ENCODE measurements around the gene LRP8.

DNA sequence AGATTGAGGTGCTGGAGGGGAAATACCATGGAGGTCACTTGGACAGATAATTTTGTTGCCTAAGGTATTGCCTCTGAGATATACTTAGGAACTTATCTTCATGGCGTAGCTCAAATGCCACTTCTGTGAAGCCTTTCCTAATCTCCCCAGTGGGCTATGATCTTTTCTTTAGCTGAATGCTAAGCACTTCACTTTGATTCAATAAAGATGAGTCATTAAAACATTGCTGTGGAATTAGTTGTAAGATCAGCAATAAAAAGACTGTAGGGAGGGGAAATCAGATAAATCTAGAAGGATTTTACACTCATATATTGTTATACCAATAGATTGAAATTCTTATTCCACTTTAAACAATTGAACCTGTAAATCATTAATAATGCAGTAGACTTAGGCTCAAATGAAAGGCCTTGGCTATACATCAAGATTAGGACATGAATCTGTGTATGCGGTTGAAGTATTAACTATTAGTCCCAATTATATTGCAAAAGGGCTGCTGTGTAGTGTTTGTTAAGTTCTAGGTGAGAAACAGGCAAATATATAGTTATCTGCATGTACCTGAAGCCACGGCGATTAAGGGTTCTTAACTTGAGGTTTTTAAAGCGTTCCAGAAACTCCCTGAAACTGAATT is 70.3 kb downstream of the LRP8 start:
- TF ChIP-seq CTCF (IDR thresholded peaks at IDR 0.05; ENCODE audit: low read depth, low read length, missing input control), result no peak
- no peak for TF ChIP-seq TAF1 (conservative IDR thresholded peaks at IDR 0.05)
- no peak for TF ChIP-seq SP1 (IDR thresholded peaks at IDR 0.05)
- TF ChIP-seq FOXA1 (IDR thresholded peaks at IDR 0.05), result no peak
- TF ChIP-seq, protein P1, sequence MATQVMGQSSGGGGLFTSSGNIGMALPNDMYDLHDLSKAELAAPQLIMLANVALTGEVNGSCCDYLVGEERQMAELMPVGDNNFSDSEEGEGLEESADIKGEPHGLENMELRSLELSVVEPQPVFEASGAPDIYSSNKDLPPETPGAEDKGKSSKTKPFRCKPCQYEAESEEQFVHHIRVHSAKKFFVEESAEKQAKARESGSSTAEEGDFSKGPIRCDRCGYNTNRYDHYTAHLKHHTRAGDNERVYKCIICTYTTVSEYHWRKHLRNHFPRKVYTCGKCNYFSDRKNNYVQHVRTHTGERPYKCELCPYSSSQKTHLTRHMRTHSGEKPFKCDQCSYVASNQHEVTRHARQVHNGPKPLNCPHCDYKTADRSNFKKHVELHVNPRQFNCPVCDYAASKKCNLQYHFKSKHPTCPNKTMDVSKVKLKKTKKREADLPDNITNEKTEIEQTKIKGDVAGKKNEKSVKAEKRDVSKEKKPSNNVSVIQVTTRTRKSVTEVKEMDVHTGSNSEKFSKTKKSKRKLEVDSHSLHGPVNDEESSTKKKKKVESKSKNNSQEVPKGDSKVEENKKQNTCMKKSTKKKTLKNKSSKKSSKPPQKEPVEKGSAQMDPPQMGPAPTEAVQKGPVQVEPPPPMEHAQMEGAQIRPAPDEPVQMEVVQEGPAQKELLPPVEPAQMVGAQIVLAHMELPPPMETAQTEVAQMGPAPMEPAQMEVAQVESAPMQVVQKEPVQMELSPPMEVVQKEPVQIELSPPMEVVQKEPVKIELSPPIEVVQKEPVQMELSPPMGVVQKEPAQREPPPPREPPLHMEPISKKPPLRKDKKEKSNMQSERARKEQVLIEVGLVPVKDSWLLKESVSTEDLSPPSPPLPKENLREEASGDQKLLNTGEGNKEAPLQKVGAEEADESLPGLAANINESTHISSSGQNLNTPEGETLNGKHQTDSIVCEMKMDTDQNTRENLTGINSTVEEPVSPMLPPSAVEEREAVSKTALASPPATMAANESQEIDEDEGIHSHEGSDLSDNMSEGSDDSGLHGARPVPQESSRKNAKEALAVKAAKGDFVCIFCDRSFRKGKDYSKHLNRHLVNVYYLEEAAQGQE (IDR thresholded peaks at IDR 0.05), result no peak
- TF ChIP-seq FOXA2 (IDR thresholded peaks at IDR 0.05), result no peak
- no peak for TF ChIP-seq YY1 (IDR thresholded peaks at IDR 0.05)
- TF ChIP-seq JUND (IDR thresholded peaks at IDR 0.05), result no peak
- no peak for TF ChIP-seq EGR1 (IDR thresholded peaks at IDR 0.05; ENCODE audit: low read depth in 2 of 2)
- TF ChIP-seq ATF3 (IDR thresholded peaks at IDR 0.05), result no peak
- no peak for TF ChIP-seq GABPA (IDR thresholded peaks at IDR 0.05 in 1 of 2, conservative IDR thresholded peaks at IDR 0.05 in 1 of 2)
- TF ChIP-seq RAD21 (IDR thresholded peaks at IDR 0.05), result no peak
- TF ChIP-seq RXRA (IDR thresholded peaks at IDR 0.05), result no peak
- no peak for TF ChIP-seq MAX (IDR thresholded peaks at IDR 0.05)
